Measurements from ENCODE around the gene PTPN18. TPM values are rescaled to one million over a fixed set of nuclear protein-coding genes. Genes with fewer than 3 reads are reported as not detected.
"Not testable (repeated sequence)": the region's sequence is repeated elsewhere in the genome, so short reads cannot be mapped to it uniquely, and the experiment has no call there.

The PTPN18 gene
- total and polyA plus RNA-seq, 11 donors, result 9.7 to 42.5 (median 12.6) TPM

DNA sequence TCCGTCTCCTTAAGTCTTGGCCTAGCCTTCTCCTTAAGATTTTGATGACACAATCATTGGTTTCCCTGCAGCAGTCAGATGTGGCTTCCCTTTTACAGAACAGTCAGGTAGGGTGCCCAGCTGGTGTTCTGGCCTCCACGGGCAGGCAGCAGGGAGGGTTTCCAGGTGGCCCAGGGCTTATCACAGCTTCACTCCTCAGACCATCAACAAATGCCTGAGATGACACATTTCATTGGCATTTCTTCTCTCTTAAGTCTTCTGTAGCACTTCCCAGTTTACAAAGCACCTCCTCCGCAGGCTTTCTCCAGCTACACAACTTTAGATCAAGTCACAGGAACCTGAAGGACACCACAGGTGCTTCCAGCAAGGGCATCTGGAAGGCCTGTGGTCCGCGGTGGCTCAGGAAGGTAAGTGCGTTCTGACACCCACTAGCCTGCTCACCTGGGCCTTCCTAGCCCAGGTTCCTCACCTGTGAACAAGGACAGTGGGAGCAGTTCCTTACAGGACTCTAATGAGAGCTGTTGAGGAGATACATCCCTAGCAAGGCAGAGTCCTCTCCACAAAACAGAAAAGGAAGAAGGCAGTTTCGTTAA lies 37.6 kb downstream of the PTPN18 start:
- DNase-seq, result peak in 1 of 5 donors; percentile 10
- intact Hi-C loops (cut with DNase I), result loop anchor here in 1 of 10 donors (5.0 kb wide), 1 partner anchor 36 kb away; the partner anchor contains the start of gene PTPN18
- no peak for TF ChIP-seq POLR2A (IDR thresholded peaks at IDR 0.05)
- TF ChIP-seq, protein P1, sequence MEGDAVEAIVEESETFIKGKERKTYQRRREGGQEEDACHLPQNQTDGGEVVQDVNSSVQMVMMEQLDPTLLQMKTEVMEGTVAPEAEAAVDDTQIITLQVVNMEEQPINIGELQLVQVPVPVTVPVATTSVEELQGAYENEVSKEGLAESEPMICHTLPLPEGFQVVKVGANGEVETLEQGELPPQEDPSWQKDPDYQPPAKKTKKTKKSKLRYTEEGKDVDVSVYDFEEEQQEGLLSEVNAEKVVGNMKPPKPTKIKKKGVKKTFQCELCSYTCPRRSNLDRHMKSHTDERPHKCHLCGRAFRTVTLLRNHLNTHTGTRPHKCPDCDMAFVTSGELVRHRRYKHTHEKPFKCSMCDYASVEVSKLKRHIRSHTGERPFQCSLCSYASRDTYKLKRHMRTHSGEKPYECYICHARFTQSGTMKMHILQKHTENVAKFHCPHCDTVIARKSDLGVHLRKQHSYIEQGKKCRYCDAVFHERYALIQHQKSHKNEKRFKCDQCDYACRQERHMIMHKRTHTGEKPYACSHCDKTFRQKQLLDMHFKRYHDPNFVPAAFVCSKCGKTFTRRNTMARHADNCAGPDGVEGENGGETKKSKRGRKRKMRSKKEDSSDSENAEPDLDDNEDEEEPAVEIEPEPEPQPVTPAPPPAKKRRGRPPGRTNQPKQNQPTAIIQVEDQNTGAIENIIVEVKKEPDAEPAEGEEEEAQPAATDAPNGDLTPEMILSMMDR (IDR thresholded peaks at IDR 0.05), result no peak
- Histone ChIP-seq H3K9me3 (no peaks in the 10 kb centered on the region), H3K27me3 (no peaks in the 10 kb centered on the region), H3K4me3 (no peak overlapping the region), H3K36me3 (no peaks in the 10 kb centered on the region), H3K4me1 (peaks cover 0 to 30% (median 17%) of the 10 kb centered on the region in 12 donors), H3K27ac (no peak overlapping the region)
- 91 to 94% (median 93%) methylated on average over 7 of the region's 7 CpGs for WGBS, 4 donors
- ATAC-seq, result no peak

DNA sequence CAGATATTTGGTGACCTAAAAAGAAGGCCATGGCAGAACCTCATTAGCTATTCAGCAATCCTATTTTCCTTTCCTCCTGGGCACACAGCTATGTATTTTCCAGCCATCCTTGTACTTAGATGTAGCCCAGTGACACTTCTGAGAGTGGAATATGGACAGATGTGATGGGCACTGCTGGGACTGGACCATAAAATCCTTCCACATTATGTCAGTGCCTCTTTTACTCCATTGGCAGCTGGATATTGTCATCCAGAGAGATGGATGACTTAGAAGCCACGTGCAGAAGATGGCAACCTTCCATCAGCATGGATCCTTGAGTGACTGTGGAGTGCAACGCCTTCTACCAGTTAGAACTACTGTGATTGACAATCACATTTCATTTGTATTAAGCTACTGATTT lies 50.4 kb downstream of the PTPN18 start:
- peak in 3 of 4 donors; percentile 46 to 59 (median 56) for ATAC-seq
- H3K9me3 ChIP-seq; H3K4me3 ChIP-seq; H3K27ac ChIP-seq; H3K27me3 ChIP-seq; H3K4me1 ChIP-seq; intact Hi-C loops (cut with DNase I); H3K36me3 ChIP-seq; DNase-seq: not testable (repeated sequence)
- WGBS, 4 donors, result no CpG with 5 or more reads among the region's 2 CpGs

DNA sequence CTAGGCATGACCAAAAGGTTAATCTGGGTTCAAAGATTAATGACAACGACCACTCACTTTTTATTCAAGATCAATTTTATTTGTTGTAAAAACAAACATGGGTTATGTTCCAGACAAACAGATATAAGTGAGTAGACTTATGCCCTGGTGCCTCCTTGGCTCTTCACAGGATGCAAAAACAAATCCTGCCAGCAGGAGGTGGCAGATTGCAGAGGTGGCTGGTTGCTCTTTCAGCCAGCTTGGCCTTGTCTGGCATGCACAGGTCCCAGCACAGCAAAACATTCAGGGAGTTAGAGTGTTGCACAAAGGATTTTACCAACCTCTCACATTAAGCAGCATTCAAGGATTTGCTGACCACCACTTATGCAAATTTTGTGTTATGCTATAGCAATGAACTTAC lies 60.8 kb downstream of the PTPN18 start:
- H3K4me3 ChIP-seq; H3K36me3 ChIP-seq; H3K27me3 ChIP-seq; ATAC-seq; H3K4me1 ChIP-seq; intact Hi-C loops (cut with DNase I); H3K27ac ChIP-seq; H3K9me3 ChIP-seq: not testable (repeated sequence)
- peak in 1 of 5 donors; percentile 20 for DNase-seq
- TF ChIP-seq, protein P1 (IDR thresholded peaks at IDR 0.05), result peak in 1 of 12 donors; percentile 10
- 63 to 91% (median 82%) methylated on average over 1 of the region's 1 CpG for WGBS, 4 donors

DNA sequence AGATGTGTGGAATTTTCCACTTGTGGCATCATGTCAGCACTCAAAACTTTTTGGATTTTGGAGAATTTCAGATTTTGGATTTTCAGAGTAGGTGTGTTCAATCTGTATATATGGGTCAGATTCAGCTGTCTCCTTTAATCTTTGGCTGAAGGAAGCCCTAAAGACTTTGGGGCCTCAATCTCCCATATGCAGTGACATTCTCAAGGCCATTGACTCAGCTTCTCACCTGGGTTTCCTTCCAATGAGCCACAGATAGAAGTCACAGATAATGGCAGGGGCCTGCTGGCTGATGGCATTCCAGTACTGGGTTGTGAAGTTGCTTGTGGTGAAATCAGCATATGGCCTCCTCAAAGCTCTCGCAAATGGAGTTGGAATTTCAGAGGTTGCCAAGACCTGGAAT lies 63.0 kb downstream of the PTPN18 start:
- H3K27ac ChIP-seq; DNase-seq; intact Hi-C loops (cut with DNase I); H3K27me3 ChIP-seq; H3K9me3 ChIP-seq; H3K4me1 ChIP-seq; H3K4me3 ChIP-seq; H3K36me3 ChIP-seq; ATAC-seq: not testable (repeated sequence)
- 92 to 100% (median 96%) methylated on average over 1 of the region's 1 CpG for WGBS, 4 donors

Other genes with a start within 250 kb of the PTPN18 start
- gene POTEF, start 226.8 kb upstream of the PTPN18 start, total RNA-seq, result not detected
- not detected for gene POTEF, start 226.8 kb upstream of the PTPN18 start, polyA plus RNA-seq
- gene CCDC74B, start 210.9 kb upstream of the PTPN18 start, total RNA-seq, result 1 to 10 TPM in 1 of 9 donors, under 1 TPM in 7, not detected in 1; 0.14 to 2.3 (median 0.48) TPM
- gene CCDC74B, start 210.9 kb upstream of the PTPN18 start, polyA plus RNA-seq, result under 1 TPM; 0.50 to 0.55 TPM
- gene SMPD4, start 174.5 kb upstream of the PTPN18 start, total RNA-seq, result 10 to 100 TPM; 23.4 to 32.7 (median 29.2) TPM
- 10 to 100 TPM; 28.5 to 41.1 TPM for gene SMPD4, start 174.5 kb upstream of the PTPN18 start, polyA plus RNA-seq
- 100 to 1,000 TPM; 269 to 480 (median 360) TPM for gene MZT2B, start 173.8 kb upstream of the PTPN18 start, total RNA-seq
- gene MZT2B, start 173.8 kb upstream of the PTPN18 start, polyA plus RNA-seq, result 100 to 1,000 TPM; 279 to 623 TPM
- gene TUBA3E, start 157.6 kb upstream of the PTPN18 start, total RNA-seq, result 100 to 1,000 TPM in 2 of 9 donors, 10 to 100 TPM in 3, 1 to 10 TPM in 4; 2.8 to 117 (median 44.7) TPM
- gene TUBA3E, start 157.6 kb upstream of the PTPN18 start, polyA plus RNA-seq, result 100 to 1,000 TPM in 1 of 2 donors, 10 to 100 TPM in 1; 69.5 to 325 TPM
- gene IMP4, start 13.2 kb upstream of the PTPN18 start, total RNA-seq, result 100 to 1,000 TPM in 2 of 9 donors, 10 to 100 TPM in 7; 55.8 to 130 (median 68.5) TPM
- gene IMP4, start 13.2 kb upstream of the PTPN18 start, polyA plus RNA-seq, result 100 to 1,000 TPM in 1 of 2 donors, 10 to 100 TPM in 1; 73.7 to 209 TPM
- not detected for gene POTEI, start 153.3 kb downstream of the PTPN18 start, total RNA-seq
- gene POTEI, start 153.3 kb downstream of the PTPN18 start, polyA plus RNA-seq, result not detected
- gene CFC1B, start 165.2 kb downstream of the PTPN18 start, total RNA-seq, result not detected
- gene CFC1B, start 165.2 kb downstream of the PTPN18 start, polyA plus RNA-seq, result not detected
- gene CFC1, start 243.5 kb downstream of the PTPN18 start, total RNA-seq, result under 1 TPM in 1 of 9 donors, not detected in 8; 0.66 TPM
- gene CFC1, start 243.5 kb downstream of the PTPN18 start, polyA plus RNA-seq, result under 1 TPM in 1 of 2 donors, not detected in 1; 0.08 TPM

Data from heart left ventricle (tissue), 16 donors.